ENCODE results near the gene SLX4IP.

The SLX4IP gene

GRCh38 chr20:10629946-10630650 is 195.0 kb downstream of the SLX4IP start:
- TF ChIP-seq TCF12 (IDR thresholded peaks at IDR 0.05; ENCODE audit: low read depth): no peak
- TF ChIP-seq FOXM1 (IDR thresholded peaks at IDR 0.05; ENCODE audit: borderline replicate concordance, low read depth): no peak
- no peak for TF ChIP-seq USF1 (IDR thresholded peaks at IDR 0.05)
- TF ChIP-seq TEAD4 (IDR thresholded peaks at IDR 0.05): no peak
- no peak for TF ChIP-seq MAX (IDR thresholded peaks at IDR 0.05)

GRCh38 chr20:10631126-10631525 is 196.0 kb downstream of the SLX4IP start:
- TF ChIP-seq TAF1 (IDR thresholded peaks at IDR 0.05; ENCODE audit: low read depth): no peak
- no peak for TF ChIP-seq ZBTB7A (IDR thresholded peaks at IDR 0.05; ENCODE audit: low read depth)
- no peak for TF ChIP-seq MAX (IDR thresholded peaks at IDR 0.05)
- no peak for TF ChIP-seq TEAD4 (IDR thresholded peaks at IDR 0.05)
- no peak for TF ChIP-seq USF1 (IDR thresholded peaks at IDR 0.05)
- no peak for TF ChIP-seq REST (IDR thresholded peaks at IDR 0.05; ENCODE audit: low read depth)
- no peak for TF ChIP-seq EGR1 (IDR thresholded peaks at IDR 0.05)
- TF ChIP-seq FOXM1 (IDR thresholded peaks at IDR 0.05; ENCODE audit: borderline replicate concordance, low read depth): no peak
- no peak for TF ChIP-seq TCF12 (IDR thresholded peaks at IDR 0.05; ENCODE audit: low read depth)
- TF ChIP-seq EP300 (IDR thresholded peaks at IDR 0.05; ENCODE audit: borderline replicate concordance): no peak
- no peak for TF ChIP-seq NFIC (IDR thresholded peaks at IDR 0.05)
- no peak for TF ChIP-seq CREB1 (IDR thresholded peaks at IDR 0.05; ENCODE audit: low read depth)
- TF ChIP-seq CEBPB (IDR thresholded peaks at IDR 0.05): no peak
- no peak for TF ChIP-seq YY1 (IDR thresholded peaks at IDR 0.05; ENCODE audit: low read depth)

- no peak for TF ChIP-seq TEAD4 (IDR thresholded peaks at IDR 0.05)
- TF ChIP-seq EGR1 (IDR thresholded peaks at IDR 0.05): no peak
- no peak for TF ChIP-seq FOXM1 (IDR thresholded peaks at IDR 0.05; ENCODE audit: borderline replicate concordance, low read depth)
- TF ChIP-seq REST (IDR thresholded peaks at IDR 0.05; ENCODE audit: low read depth): no peak
- no peak for TF ChIP-seq RAD21 (IDR thresholded peaks at IDR 0.05; ENCODE audit: low read depth)
- TF ChIP-seq TCF12 (IDR thresholded peaks at IDR 0.05; ENCODE audit: low read depth): no peak
- no peak for TF ChIP-seq CREB1 (IDR thresholded peaks at IDR 0.05; ENCODE audit: low read depth)
- TF ChIP-seq NFIC (IDR thresholded peaks at IDR 0.05): no peak
- no peak for TF ChIP-seq YY1 (IDR thresholded peaks at IDR 0.05; ENCODE audit: low read depth)
Observed at GRCh38 chr20:10632721-10633509, 197.8 kb downstream of the SLX4IP start.

GRCh38 chr20:10633718-10634117 is 198.6 kb downstream of the SLX4IP start:
- TF ChIP-seq TAF1 (IDR thresholded peaks at IDR 0.05; ENCODE audit: low read depth): no peak
- TF ChIP-seq RAD21 (IDR thresholded peaks at IDR 0.05; ENCODE audit: low read depth): no peak
- no peak for TF ChIP-seq REST (IDR thresholded peaks at IDR 0.05; ENCODE audit: low read depth)
- TF ChIP-seq EGR1 (IDR thresholded peaks at IDR 0.05): no peak
- no peak for TF ChIP-seq MAX (IDR thresholded peaks at IDR 0.05)
- no peak for TF ChIP-seq CREB1 (IDR thresholded peaks at IDR 0.05; ENCODE audit: low read depth)
- no peak for TF ChIP-seq FOXM1 (IDR thresholded peaks at IDR 0.05; ENCODE audit: borderline replicate concordance, low read depth)
- no peak for TF ChIP-seq NFIC (IDR thresholded peaks at IDR 0.05)
- no peak for TF ChIP-seq CEBPB (IDR thresholded peaks at IDR 0.05)
- no peak for TF ChIP-seq TEAD4 (IDR thresholded peaks at IDR 0.05)
- TF ChIP-seq EP300 (IDR thresholded peaks at IDR 0.05; ENCODE audit: borderline replicate concordance): no peak
- TF ChIP-seq YY1 (IDR thresholded peaks at IDR 0.05; ENCODE audit: low read depth): no peak
- TF ChIP-seq TCF12 (IDR thresholded peaks at IDR 0.05; ENCODE audit: low read depth): no peak
- TF ChIP-seq ZBTB7A (IDR thresholded peaks at IDR 0.05; ENCODE audit: low read depth): no peak
- TF ChIP-seq USF1 (IDR thresholded peaks at IDR 0.05): no peak
